Measurements from ENCODE around the gene ABCF3.

DNA sequence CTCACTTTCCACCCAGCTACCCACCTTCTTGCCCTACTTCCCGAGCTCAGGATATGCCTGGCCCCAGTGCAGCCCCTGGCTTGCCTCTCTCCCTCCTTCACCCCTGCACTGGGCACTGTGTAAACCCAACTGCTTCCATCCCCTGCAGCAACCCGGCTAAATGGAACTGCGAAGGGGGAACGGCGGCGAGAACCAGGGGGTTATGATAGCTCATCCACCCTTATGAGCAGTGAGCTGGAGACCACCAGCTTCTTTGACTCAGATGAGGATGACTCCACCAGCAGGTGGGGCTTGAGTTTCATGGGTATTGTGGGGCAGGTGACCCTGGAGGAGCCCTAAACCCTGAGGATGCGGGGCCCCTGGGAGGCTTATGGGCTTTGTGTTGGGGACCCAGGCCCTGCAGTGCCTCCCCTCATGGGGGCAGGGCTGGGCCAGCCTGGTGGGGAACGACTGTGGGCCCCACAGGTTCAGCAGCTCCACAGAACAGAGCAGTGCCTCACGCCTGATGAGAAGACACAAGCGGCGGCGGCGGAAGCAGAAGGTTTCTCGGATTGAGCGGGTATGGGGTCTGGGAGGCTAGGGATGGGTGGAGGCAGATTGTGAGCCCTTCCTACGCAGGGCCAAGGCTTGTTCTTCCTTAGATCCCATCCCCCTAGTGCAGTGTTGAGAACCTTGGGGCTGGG lies 21.2 kb upstream of the ABCF3 start:
- TF ChIP-seq POLR2AphosphoS5 (IDR thresholded peaks at IDR 0.05) = no peak
- TF ChIP-seq, protein P1, sequence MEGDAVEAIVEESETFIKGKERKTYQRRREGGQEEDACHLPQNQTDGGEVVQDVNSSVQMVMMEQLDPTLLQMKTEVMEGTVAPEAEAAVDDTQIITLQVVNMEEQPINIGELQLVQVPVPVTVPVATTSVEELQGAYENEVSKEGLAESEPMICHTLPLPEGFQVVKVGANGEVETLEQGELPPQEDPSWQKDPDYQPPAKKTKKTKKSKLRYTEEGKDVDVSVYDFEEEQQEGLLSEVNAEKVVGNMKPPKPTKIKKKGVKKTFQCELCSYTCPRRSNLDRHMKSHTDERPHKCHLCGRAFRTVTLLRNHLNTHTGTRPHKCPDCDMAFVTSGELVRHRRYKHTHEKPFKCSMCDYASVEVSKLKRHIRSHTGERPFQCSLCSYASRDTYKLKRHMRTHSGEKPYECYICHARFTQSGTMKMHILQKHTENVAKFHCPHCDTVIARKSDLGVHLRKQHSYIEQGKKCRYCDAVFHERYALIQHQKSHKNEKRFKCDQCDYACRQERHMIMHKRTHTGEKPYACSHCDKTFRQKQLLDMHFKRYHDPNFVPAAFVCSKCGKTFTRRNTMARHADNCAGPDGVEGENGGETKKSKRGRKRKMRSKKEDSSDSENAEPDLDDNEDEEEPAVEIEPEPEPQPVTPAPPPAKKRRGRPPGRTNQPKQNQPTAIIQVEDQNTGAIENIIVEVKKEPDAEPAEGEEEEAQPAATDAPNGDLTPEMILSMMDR (IDR thresholded peaks at IDR 0.05) = no peak

Data from prostate gland (tissue), 2 donors.